GM19035 (cell line): ENCODE results near the gene CLEC9A.
"Not testable (repeated sequence)": the region's sequence is repeated elsewhere in the genome, so short reads cannot be mapped to it uniquely, and the experiment has no call there.

ENCODE experiments used
- ATAC-seq: cut with Tn5 transposase; IDR thresholded peaks from one replicate; pipeline ENCODE4 v1.9.1; 2021; ENCODE audit not compliant: unreplicated experiment

Gene CLEC9A

DNA sequence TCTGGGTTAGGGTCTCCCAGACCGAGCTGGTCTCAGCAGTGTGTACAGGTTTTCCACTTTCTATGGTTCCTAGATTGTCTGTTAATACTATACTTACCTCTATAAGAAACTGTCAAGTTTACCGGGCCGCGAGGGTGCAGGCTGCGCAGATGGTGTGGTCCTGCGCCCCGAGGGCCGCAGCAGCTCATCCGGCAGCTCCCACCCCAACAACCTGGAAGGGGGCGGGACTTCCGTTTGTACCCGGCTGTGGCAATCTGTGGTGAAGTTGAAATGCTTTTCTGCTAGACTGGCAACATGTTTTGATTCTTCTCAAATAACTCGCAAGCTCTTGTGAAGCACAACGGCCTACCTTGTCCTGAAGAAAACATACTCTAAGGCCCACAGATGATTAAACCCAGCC is at the start of gene CLEC9A:
Gene CLEC9A (plus strand): TSS at position 237 of the 400 bp plus-strand sequence. CDS start 22,006 bp downstream, outside the sequence.
- no peak for ATAC-seq

DNA sequence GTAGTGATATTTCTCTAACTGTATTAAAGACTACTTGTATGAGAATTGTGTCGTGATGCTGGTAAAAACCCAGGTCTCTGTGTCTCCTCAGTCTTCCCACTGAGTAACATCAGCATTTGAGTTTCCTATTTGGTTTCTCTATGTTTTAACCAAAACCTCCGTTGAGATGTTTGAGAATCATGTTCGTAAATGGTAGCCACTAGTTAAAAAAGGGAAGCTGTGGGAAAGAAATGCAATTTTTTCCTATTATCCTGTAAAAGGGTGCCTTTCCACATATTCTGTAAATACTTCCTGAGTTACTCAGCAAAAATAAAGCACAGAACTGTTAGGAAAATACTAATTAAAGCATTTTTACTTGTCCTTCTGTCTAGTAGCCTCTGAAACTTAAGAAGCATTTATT is 38.6 kb upstream of the CLEC9A start:
- ATAC-seq, result no peak

DNA sequence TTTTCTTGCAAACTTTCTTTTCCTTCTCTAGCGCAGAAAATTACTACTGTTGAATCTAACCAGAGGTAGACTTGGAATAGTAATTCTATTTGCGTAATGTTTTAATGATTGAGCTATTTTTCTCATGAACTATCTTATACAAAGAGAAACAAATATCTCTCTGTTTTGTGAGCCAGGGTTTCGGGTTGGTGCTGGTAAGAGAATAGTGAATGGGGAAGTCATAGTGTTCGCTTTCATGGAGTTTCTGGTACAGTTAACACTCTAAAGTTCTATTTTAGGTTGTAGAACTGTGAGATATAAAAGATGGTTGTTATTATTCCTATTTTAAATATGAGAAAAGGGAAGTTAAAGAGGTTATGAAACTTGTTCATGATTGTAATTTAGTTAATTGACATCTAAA is 38.2 kb upstream of the CLEC9A start:
- no peak for ATAC-seq

DNA sequence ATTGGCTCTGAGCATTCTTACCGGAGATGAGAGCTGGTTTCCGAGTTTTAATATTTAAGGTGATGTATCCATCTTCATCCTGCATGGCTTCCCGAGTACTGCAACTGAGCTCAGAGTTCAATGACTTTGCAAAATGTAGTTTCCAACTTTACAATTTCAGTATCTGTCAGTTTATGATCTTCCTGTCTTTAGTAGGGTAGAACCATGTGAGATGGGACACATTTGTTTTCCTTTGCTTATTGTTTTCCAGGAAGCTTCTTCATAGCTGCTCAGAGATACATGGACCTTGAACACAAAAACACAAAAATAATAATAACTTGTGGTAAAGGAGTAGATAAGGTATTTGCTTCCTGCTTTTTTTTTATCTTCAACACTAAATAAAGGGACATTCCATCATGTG is 31.5 kb upstream of the CLEC9A start, which contains the start of gene CLEC1B:
Gene CLEC1B (minus strand): TSS at position 106 of the 400 bp plus-strand sequence. CDS start 21 bp downstream, at position 85.
- ATAC-seq, result no peak

DNA sequence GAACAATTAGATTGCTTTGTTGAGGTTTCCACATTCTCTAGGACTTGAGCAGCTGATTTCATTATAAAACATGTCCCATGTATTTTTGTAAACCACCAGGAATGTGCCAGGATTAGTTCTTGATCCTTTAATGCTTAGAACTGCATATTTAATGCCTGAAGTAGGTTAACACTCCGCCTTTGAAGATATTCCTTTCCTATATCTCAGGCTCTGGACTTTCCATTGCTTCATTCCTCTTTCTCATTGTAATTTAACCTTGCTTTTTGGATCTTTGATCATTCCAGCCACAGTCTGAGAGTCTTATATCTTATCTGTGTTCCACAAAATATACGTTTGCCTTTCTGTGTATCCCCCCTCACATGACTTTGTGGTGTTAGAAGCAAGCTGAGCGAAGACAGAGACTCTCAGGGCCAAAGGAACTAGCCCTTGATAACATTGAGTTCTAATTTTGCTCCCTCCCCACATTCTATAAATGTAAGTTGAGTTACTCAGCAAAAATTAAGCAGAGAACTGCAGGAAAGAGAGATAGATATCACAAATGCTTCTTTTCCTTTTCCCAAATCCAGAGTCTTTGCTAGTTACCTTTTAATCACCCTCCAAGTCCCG is 29.2 kb upstream of the CLEC9A start:
- ATAC-seq, result no peak

DNA sequence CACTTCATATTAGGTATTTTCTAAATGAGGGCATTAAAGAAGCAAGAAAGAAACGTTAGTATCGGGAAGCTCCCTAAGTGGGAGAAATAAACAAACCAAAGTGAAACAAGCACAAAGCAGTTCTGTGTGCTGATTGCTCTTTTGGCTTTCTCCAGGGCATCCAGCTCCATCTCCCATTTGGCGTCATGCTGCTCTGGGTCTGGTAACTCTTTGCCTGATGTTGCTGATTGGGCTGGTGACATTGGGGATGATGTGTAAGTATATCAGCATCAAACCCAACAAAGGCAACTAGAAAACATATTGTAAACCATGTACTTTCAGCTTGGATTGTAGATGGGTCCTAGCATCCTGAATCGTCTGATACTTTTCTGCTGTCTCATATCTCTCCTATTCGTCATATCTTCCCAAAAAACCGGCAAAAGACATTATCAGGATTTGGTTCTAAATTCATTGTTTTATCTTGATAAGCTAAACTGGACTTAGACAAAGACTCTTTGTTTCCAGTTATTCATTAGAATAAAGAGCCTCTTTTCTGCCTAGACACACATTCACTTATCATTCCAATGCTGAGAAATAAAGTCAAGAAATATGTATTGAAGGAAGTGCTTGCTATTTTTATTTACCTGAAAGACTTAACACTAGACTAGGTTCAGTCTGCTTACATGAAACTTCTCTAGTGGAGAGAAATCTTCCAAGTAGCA is 17.7 kb upstream of the CLEC9A start:
- ATAC-seq, result no peak

DNA sequence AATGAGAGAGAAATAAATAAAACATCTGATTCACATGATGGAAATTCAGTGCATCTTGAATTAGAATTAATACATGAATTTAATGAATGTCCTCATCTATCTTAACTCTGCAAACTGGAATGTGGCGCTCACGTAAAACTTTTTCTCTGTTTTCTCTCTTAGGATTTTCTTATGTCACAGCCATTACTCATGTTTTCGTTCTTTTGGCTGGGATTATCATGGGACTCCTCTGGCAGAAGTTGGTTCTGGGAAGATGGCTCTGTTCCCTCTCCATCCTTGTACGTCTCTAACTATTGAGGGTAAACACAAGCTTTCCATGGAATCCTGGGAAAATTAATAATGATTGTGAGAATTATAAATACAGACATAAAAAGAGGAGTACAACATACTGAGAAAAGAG is 15.0 kb upstream of the CLEC9A start:
- no peak for ATAC-seq

DNA sequence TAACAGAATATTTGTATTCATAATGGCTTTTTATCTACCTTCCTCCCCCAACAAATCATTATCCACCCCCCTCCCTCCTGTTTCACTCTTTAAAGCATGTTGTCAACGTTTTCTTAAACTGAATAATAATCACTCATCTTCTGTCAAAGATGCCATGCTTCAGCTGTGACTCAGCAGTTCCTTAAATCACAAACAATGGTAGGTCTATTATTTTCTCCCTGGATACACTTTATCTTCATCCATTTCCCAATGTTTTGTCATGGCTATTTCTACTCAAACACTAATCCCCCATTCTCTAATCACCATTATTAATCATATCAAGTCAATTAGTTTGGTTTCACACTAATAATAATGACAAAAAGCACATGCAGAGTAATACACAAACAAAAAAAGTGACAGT is 13.6 kb upstream of the CLEC9A start:
- no peak for ATAC-seq

DNA sequence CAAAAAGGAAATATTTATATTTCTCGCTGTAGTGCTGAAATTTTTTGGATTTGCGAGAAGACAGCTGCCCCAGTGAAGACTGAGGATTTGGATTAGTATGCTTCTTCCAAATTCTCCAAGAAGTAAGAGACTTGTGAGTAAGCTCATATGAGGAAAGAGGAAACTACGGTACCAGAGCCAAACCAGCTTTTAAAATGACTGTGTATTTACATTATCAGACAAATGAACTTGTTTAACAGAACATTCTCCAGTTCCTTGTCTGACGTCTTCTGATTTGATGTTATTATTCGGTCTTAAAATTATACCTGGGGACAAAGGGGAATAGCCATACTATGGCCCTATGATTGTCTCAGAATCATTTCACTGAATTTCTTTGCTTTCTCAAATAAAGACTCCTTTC is 12.1 kb upstream of the CLEC9A start:
- ATAC-seq, result no peak

DNA sequence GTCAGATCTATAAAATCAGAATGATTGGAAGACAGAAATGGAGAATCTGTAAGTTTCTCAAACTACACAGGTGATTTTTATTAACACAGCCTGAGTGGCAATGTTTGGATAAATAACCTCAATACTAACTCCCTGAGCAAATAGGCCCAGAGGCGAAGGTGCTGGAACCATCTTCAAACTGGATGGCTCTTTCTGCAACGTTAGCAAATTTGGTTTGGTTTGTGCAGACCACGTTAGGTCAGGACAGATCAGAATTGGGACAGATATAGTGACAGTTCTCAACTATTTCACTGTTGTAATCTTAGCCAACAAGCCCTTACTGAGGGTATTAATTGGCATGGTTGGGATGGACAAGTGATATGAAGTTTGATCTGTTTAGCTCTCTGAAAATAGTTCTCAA is 9.1 kb upstream of the CLEC9A start:
- no peak for ATAC-seq

DNA sequence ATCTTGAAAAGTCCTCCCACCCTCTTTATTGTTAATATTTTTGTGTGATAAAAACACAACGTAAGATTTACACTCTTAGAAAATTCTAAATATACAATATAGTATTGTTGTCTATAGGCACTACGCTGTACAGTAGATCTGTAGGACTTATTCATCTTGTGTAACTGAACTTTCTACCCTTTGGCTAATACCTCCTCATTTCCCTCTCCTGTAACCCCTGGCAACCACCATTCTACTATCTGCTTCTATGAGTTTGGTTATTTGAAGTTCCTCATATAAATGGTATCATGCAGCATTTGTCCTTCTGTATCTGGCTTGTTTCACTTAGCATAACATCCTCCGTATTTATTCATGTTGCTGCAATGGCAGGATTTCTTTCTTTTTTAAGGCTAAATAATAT is 5.2 kb upstream of the CLEC9A start:
- ATAC-seq, result no peak

DNA sequence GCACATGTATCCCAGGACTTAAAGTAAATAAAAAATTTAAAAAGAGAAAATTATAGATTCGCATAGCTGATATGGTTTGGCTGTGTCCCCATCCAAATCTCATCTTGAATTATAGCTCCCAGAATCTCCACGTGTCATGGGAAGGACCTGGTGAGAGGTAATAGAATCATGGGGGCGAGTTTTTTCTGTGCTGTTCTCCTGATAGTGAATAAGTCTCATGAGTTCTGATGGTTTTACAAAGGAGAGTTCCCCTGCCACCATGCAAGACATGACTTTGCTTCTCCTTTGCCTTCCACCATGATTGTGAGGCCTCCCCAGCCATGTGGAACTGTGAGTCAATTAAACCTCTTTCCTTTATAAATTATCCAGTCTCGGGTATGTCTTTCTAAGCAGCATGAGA is 3.8 kb upstream of the CLEC9A start:
- not testable (repeated sequence) for ATAC-seq

DNA sequence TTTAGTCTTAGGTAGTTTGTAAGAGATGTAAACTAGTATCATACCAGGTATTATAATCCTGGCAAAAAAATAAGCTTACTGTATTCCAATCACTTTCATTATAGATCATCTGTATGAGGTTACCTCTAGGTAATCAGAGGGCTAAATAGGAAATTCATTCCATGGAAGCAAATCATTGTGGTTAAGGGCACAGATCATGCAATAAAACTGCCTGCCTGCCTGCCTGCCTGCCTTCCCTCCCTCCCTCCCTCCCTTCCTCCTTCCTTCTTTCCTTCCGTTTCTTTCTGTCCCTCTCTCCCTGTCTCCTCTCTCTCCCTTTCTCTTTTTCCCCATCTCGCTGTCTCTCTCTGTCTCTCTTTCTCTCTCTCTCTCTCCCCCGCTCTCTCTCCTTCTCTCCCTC is 3.2 kb upstream of the CLEC9A start:
- ATAC-seq, result no peak

DNA sequence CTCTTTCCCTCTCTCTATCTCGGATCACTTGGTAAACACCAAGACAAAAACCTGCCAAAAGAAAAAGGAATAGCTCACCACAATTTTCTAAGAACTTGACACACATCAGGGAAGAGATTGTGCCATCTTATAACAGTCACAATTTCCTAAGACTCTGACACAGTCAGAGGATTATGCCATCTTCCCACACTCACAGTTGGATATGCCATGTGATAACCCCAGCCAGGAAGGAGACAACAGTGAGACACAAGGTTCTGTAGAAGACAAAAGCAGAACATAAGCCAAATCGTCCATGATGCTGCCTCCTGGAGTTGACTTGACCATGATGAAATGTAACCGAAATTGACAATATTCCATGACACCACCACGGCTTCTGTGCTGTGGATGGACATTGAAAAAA is 2.8 kb upstream of the CLEC9A start:
- ATAC-seq, result no peak

DNA sequence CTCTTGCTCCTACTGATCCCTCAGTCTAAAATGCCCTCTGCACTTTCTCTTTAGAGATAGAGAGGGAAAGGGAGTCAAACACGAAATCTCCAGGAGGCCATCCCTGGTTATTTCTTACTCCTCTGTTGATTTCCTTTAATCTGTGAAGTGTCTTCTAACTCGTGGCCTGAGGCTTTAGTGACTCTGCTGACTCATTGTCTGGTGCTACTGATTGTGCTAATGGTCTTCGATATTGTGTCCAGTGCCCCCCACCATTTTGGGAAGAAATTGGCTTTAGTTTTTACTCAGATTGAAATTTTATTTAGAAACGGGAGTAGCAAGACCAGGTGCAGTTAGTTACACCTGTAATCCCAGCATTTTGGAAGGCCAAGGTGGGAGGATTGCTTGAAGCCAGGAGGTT is 839 bp downstream of the CLEC9A start:
- ATAC-seq, result no peak

DNA sequence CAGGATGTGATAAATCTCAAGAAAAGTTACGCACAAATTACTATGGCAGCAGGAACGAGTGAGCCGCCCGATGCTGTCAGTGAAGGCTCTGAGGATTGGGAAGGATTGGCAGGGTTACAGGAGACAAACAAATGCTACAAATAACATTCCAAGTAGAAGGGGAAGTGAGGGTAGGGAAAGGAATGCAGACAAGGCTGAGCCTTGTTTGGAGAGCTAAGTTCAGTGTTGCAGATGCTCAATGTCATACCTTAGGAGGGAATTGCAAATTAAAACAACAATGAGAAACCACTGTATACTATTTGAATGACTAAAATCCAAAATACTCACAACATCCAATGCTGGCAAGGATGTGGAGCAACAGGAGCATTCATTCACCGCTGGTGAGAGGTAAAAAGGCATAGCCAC is 1.3 kb downstream of the CLEC9A start:
- no peak for ATAC-seq

DNA sequence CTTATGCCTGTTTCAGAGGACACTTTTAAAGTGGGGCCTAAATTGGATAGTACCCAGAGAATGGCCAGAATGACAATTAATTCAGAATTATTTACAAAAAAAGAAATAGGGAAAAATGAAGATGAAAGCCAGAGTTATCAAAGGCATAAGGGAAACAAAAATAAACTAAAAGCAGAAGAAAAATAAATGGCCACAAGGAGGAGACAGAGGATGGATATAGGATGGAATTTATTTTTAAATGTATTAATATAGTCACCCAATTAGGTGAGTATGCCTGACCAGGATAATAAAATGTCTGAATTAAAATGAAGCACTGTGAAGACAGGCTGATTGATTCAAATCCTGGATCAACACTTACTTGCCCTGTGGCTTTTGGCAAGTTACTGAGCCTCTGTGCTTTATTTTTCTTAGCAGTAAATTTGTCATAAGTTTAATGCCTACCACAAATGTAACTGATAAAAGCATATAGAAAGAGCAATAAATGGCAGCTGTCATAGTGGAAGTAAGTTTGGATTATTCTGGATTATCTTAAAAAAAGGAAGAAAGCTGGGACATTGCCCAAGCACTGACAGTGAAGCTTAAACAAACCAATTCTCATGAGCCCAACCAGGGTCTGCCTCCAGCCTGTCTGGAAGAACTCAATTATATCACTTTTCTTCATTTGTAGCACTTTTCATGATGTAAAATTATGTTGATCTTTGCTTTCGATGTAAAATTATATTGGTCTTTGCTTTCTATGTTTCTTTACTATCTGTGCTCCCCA is 3.5 kb downstream of the CLEC9A start:
- ATAC-seq, result no peak

DNA sequence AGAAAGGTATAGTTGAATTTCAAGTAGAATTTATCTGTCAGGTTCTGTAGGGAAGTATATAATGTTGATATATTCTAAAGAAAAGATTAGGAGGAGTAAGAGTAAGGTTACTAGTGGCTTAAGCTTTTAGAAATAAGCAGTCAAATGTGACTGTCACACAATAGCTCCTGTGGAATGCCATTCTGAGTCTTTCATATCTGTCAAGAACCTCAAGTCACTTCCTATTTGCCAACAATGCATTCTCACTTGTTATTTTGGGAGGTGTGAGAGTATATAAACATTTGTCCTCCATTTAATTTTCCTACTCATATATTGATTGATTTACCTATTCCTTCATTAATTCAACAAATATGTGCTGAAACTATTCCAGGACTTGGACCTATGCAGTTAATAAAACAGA is 11.7 kb downstream of the CLEC9A start:
- no peak for ATAC-seq

DNA sequence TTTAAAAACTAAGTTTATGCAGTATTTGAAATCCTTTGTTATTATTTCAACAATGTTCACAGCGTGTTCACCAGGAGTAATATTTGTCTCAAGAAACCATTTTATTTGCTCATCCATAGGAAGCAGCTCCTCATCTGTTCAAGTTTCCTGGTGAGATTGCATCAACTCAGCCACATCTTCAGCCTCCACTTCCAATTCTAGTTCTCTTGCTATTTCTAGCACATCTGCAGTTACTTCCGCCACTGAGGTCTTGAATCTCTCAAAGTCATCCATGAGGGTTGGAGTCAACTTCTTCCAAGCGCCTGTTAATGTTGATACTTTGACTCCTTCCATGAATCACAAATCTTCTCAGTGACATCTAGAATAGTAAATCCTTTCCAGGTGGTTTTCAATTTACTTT is 18.0 kb downstream of the CLEC9A start:
- ATAC-seq, result no peak

DNA sequence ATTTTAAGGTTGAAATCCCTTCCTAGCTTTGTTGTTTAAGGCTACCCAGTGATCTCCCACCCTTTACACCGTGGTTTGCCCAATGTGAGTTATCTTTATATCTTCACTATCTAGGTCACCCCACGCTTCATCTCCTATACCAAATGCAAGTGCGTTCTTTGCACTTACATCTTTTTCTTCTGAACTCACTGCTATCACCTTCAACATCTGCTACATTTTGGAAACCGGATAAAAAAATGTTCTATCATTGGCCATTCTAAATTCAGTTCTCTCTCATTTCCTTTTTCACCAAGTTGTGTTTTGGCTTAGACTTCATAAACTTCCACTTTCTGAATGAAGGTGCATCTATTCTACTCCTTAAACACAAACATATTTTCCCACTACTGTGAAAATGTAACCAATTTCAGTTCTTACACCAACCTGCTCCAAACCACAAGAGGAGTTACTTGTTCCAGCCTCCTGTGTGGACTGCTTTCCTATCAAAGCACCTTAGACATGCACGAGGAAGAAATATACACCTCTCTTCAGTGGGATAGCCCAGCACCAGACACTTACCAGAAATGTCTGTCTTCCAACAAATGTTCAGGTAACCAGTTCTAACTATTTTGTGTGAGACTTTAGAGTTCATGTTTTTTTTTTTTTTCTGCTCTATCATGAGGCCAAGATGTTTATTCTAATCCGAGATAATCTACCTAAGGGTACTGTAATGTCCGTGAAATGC is 21.9 kb downstream of the CLEC9A start:
- ATAC-seq, result no peak

DNA sequence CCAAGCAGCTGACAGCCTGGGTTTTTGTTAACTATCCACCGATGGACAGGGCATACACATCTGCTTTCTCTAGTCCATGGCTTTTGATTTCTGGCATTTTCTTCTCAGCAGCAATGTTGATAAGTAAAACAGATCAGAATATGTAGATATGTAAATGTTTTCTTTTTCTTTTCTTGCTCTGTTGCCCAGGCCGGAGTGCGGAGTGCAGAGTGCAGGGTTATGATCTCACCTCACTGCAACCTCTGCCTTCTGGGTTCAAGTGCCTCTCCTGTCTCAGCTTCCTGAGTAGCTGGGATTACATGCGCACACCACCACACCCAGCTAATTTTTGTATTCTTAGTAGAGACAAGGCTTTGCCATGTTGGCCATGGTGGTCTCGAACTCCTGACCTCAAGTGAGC is 27.9 kb downstream of the CLEC9A start:
- ATAC-seq, result no peak
